Liver (tissue), 3 donors: ENCODE data around the gene PGGHG.

Source experiments
- GABPA ChIP-seq, 2 donors: IDR thresholded peaks in 1 of 2; conservative IDR thresholded peaks in 1 of 2; 2 replicates each; pipeline ENCODE4 v1.6.1; 2016; ENCODE audit warnings: antibody characterized with exemption in 2 of 2, mild to moderate bottlenecking in 1 of 2, moderate library complexity in 1 of 2
- HNF4A ChIP-seq, 2 donors: conservative IDR thresholded peaks; 2 replicates each; pipeline ENCODE4 v1.6.1; 2016; ENCODE audit warnings: antibody characterized with exemption in 2 of 2, mild to moderate bottlenecking in 2 of 2
- JUND ChIP-seq, 2 donors: IDR thresholded peaks; 2 replicates each; pipeline ENCODE4 v1.6.1; 2016; ENCODE audit warnings: antibody characterized with exemption in 2 of 2
- RAD21 ChIP-seq, 2 donors: IDR thresholded peaks; 2 replicates each; pipeline ENCODE4 v1.6.1; 2016; ENCODE audit warnings: antibody characterized with exemption in 2 of 2, mild to moderate bottlenecking in 2 of 2
- RXRA ChIP-seq, 2 donors: IDR thresholded peaks; 2 replicates each; pipeline ENCODE4 v1.6.1; 2017 to 2018; ENCODE audit warnings: antibody characterized with exemption in 2 of 2, mild to moderate bottlenecking in 1 of 2
- TAF1 ChIP-seq: conservative IDR thresholded peaks from 2 replicates; pipeline ENCODE4 v1.6.1; 2016; ENCODE audit warnings: antibody characterized with exemption, mild to moderate bottlenecking
- YY1 ChIP-seq: IDR thresholded peaks from 2 replicates; pipeline ENCODE4 v1.6.1; 2016; ENCODE audit warnings: antibody characterized with exemption, mild to moderate bottlenecking
- TF ChIP-seq, protein P1 (sequence below): fragments of 150-350 bp; IDR thresholded peaks from 2 replicates; pipeline ENCODE4 v1.5.1; 2017; ENCODE audit warnings: improper control_type of control experiment, low read depth, low read length; ENCODE audit not compliant: missing input control
- TF ChIP-seq, protein P2 (sequence below): IDR thresholded peaks from 2 replicates; pipeline ENCODE4 v1.6.1; 2016; ENCODE audit warnings: antibody characterized with exemption, mild to moderate bottlenecking
- donor health status: healthy.
- donor health status: healthy.

DNA sequence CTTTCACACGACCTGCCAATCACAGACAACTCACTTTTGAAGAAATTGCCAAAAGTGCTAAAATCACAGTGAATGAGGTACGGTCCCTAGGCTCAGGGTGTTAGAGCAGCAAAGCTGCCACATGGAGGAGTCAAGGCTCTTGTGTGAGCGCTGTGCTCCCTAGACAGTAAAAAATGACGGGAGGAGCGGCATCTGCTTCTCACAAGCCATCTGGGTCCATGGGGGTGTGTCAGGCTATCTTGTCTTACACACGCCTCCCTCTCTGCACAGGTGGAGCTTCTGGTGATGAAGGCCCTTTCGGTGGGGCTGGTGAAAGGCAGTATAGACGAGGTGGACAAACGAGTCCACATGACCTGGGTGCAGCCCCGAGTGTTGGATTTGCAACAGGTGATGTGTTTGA is 37.4 kb upstream of the PGGHG start:
- TF ChIP-seq GABPA (IDR thresholded peaks at IDR 0.05 in 1 of 2, conservative IDR thresholded peaks at IDR 0.05 in 1 of 2) (no peak), YY1 (no peak), RXRA (IDR thresholded peaks at IDR 0.05) (no peak), TAF1 (no peak), RAD21 (IDR thresholded peaks at IDR 0.05) (no peak), JUND (IDR thresholded peaks at IDR 0.05) (no peak), HNF4A (conservative IDR thresholded peaks at IDR 0.05) (no peak)
- TF ChIP-seq, protein P1, sequence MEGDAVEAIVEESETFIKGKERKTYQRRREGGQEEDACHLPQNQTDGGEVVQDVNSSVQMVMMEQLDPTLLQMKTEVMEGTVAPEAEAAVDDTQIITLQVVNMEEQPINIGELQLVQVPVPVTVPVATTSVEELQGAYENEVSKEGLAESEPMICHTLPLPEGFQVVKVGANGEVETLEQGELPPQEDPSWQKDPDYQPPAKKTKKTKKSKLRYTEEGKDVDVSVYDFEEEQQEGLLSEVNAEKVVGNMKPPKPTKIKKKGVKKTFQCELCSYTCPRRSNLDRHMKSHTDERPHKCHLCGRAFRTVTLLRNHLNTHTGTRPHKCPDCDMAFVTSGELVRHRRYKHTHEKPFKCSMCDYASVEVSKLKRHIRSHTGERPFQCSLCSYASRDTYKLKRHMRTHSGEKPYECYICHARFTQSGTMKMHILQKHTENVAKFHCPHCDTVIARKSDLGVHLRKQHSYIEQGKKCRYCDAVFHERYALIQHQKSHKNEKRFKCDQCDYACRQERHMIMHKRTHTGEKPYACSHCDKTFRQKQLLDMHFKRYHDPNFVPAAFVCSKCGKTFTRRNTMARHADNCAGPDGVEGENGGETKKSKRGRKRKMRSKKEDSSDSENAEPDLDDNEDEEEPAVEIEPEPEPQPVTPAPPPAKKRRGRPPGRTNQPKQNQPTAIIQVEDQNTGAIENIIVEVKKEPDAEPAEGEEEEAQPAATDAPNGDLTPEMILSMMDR: no peak
- TF ChIP-seq, protein P2, sequence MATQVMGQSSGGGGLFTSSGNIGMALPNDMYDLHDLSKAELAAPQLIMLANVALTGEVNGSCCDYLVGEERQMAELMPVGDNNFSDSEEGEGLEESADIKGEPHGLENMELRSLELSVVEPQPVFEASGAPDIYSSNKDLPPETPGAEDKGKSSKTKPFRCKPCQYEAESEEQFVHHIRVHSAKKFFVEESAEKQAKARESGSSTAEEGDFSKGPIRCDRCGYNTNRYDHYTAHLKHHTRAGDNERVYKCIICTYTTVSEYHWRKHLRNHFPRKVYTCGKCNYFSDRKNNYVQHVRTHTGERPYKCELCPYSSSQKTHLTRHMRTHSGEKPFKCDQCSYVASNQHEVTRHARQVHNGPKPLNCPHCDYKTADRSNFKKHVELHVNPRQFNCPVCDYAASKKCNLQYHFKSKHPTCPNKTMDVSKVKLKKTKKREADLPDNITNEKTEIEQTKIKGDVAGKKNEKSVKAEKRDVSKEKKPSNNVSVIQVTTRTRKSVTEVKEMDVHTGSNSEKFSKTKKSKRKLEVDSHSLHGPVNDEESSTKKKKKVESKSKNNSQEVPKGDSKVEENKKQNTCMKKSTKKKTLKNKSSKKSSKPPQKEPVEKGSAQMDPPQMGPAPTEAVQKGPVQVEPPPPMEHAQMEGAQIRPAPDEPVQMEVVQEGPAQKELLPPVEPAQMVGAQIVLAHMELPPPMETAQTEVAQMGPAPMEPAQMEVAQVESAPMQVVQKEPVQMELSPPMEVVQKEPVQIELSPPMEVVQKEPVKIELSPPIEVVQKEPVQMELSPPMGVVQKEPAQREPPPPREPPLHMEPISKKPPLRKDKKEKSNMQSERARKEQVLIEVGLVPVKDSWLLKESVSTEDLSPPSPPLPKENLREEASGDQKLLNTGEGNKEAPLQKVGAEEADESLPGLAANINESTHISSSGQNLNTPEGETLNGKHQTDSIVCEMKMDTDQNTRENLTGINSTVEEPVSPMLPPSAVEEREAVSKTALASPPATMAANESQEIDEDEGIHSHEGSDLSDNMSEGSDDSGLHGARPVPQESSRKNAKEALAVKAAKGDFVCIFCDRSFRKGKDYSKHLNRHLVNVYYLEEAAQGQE: no peak
